Endodermal cell (in vitro differentiated cells): ENCODE data around the gene CCDC69. TPM values are rescaled to one million over a fixed set of nuclear protein-coding genes. Genes with fewer than 3 reads are reported as not detected.

Source experiments
- DNase-seq: peaks from one replicate; pipeline ENCODE4 v3.0.0-alpha.2; 2017
- H3K27ac ChIP-seq: 2 replicates; pipeline ENCODE4 v1.5.1; 2013; ENCODE audit warnings: mild to moderate bottlenecking, low read depth, low read length, moderate library complexity
- H3K27me3 ChIP-seq: 2 replicates; pipeline ENCODE4 v1.6.1; 2013; ENCODE audit warnings: mild to moderate bottlenecking, low read length, moderate library complexity; ENCODE audit not compliant: insufficient read depth, control insufficient read depth, poor library complexity, severe bottlenecking
- H3K36me3 ChIP-seq: 2 replicates; pipeline ENCODE4 v1.7.0; 2013; ENCODE audit warnings: mild to moderate bottlenecking, low read length, moderate library complexity; ENCODE audit not compliant: control insufficient read depth, insufficient read depth
- H3K4me1 ChIP-seq: one replicate; pipeline ENCODE4 v1.7.0; 2013; ENCODE audit warnings: low read length; ENCODE audit not compliant: control insufficient read depth, insufficient read depth
- H3K4me3 ChIP-seq: 2 replicates; pipeline ENCODE4 v1.5.1; 2013; ENCODE audit warnings: mild to moderate bottlenecking, low read length, moderate library complexity
- H3K9ac ChIP-seq: 2 replicates; pipeline ENCODE4 v1.6.1; 2013; ENCODE audit warnings: mild to moderate bottlenecking, low read length, moderate library complexity; ENCODE audit not compliant: poor library complexity, severe bottlenecking; ENCODE audit errors: extremely low read depth
- H3K9me3 ChIP-seq: 2 replicates; pipeline ENCODE4 v1.6.1; 2013; ENCODE audit warnings: mild to moderate bottlenecking, low read length, moderate library complexity; ENCODE audit not compliant: control insufficient read depth
- H3K27ac Mint-ChIP-seq: 2 replicates; pipeline ENCODE4 v1.8.0; 2020; ENCODE audit warnings: mixed read lengths
- H3K27me3 Mint-ChIP-seq: 2 replicates; pipeline ENCODE4 v1.8.0; 2021; ENCODE audit warnings: mild to moderate bottlenecking, mixed read lengths; ENCODE audit not compliant: insufficient read depth
- H3K36me3 Mint-ChIP-seq: 2 replicates; pipeline ENCODE4 v1.8.0; 2020; ENCODE audit warnings: low read depth, mixed read lengths
- H3K4me1 Mint-ChIP-seq: 2 replicates; pipeline ENCODE4 v1.8.0; 2020; ENCODE audit warnings: mixed read lengths
- H3K4me3 Mint-ChIP-seq: 2 replicates; pipeline ENCODE4 v1.8.0; 2020; ENCODE audit warnings: mild to moderate bottlenecking, moderate library complexity, mixed read lengths
- H3K9me3 Mint-ChIP-seq: 2 replicates; pipeline ENCODE4 v1.8.0; 2020; ENCODE audit warnings: mild to moderate bottlenecking, mixed read lengths
- WGBS, 2 experiments: methylation state at CpG; one replicate each; pipeline versions ENCODE4 v1.1.5 to v1.1.7; 2013; ENCODE audit warnings: missing lambda C conversion rate in 2 of 2, mixed read lengths in 1 of 2; ENCODE audit not compliant: insufficient coverage in 1 of 2, insufficient read length in 1 of 2; 5-methylcytosine and 5-hydroxymethylcytosine counted together
- total RNA-seq, 2 donors: library from RNA; stranded (reverse); fragmentation: NEBNext Ultra II Directional in 1 of 2; extraction: Animal tissue kit (Norgen Biotek cat#: 25700) in 1 of 2; gene quantifications; 2 replicates in 1 of 2; 3 replicates in 1 of 2; pipeline ENCODE4 v1.2.1, GENCODE V29; 2021
- TF ChIP-seq, protein P1 (sequence below): fragments of 200-600 bp; sonication (generic); conservative IDR thresholded peaks from 2 replicates; pipeline ENCODE4 v1.5.0; 2021; ENCODE audit warnings: antibody characterized with exemption, mild to moderate bottlenecking

CCDC69 gene
- total RNA-seq, 2 donors from 2014 or later = 4.4 to 6.4 TPM

GRCh38 chr5:151254556-151254955, 30.7 kb upstream of the CCDC69 start:
- Mint-ChIP-seq H3K36me3 (peaks cover 4% of the 10 kb centered on the region), H3K27me3 (no peaks in the 10 kb centered on the region), H3K4me1 (peaks cover 47% of the 10 kb centered on the region), H3K27ac (no peak overlapping the region), H3K9me3 (no peaks in the 10 kb centered on the region), H3K4me3 (peak overlapping the region; percentile 87)
- Histone ChIP-seq H3K27ac (no peak overlapping the region), H3K9ac (no peak overlapping the region), H3K36me3 (no peaks in the 10 kb centered on the region), H3K27me3 (no peaks in the 10 kb centered on the region), H3K9me3 (no peaks in the 10 kb centered on the region), H3K4me1 (no peaks in the 10 kb centered on the region), H3K4me3 (peak overlapping the region; percentile 98)
- 92% methylated on average over 1 of the region's 1 CpG; no CpG with 5 or more reads in 1 of the 2 experiments for WGBS, 2 experiments
- TF ChIP-seq, protein P1, sequence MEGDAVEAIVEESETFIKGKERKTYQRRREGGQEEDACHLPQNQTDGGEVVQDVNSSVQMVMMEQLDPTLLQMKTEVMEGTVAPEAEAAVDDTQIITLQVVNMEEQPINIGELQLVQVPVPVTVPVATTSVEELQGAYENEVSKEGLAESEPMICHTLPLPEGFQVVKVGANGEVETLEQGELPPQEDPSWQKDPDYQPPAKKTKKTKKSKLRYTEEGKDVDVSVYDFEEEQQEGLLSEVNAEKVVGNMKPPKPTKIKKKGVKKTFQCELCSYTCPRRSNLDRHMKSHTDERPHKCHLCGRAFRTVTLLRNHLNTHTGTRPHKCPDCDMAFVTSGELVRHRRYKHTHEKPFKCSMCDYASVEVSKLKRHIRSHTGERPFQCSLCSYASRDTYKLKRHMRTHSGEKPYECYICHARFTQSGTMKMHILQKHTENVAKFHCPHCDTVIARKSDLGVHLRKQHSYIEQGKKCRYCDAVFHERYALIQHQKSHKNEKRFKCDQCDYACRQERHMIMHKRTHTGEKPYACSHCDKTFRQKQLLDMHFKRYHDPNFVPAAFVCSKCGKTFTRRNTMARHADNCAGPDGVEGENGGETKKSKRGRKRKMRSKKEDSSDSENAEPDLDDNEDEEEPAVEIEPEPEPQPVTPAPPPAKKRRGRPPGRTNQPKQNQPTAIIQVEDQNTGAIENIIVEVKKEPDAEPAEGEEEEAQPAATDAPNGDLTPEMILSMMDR = no peak
- DNase-seq = no peak

DNA sequence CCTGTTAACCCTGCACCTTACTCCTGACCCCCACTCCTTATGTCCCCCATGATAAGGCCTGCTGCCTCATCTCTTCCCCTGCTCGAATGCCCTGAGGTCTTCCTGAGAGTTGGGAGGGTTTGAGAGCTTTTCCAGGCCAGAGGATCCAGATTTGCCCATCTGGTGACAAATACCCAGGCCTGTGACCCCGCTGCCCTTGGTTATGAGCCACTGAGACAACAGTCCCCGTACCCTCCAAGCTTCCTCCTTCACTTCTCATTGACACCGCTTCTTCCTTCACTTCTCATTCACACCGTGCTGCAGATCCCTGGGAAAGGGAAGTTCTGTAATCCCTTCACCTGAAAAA, 29.7 kb upstream of the CCDC69 start:
- peak; percentile 56 for DNase-seq
- Histone ChIP-seq H3K9me3 (no peaks in the 10 kb centered on the region), H3K9ac (peak overlapping the region; percentile 70), H3K36me3 (no peaks in the 10 kb centered on the region), H3K27ac (no peak overlapping the region), H3K27me3 (no peaks in the 10 kb centered on the region), H3K4me3 (peak overlapping the region; percentile 98), H3K4me1 (no peaks in the 10 kb centered on the region)
- WGBS, 2 experiments = 32 to 38% methylated on average over 5 of the region's 5 CpGs
- peak overlapping the region; percentile 84 for H3K27ac Mint-ChIP-seq
- no peaks in the 10 kb centered on the region for H3K9me3 Mint-ChIP-seq
- H3K4me1 Mint-ChIP-seq = peaks cover 37% of the 10 kb centered on the region
- no peaks in the 10 kb centered on the region for H3K27me3 Mint-ChIP-seq
- peak overlapping the region; percentile 87 for H3K4me3 Mint-ChIP-seq
- TF ChIP-seq, protein P1 = no peak
- no peaks in the 10 kb centered on the region for H3K36me3 Mint-ChIP-seq

DNA sequence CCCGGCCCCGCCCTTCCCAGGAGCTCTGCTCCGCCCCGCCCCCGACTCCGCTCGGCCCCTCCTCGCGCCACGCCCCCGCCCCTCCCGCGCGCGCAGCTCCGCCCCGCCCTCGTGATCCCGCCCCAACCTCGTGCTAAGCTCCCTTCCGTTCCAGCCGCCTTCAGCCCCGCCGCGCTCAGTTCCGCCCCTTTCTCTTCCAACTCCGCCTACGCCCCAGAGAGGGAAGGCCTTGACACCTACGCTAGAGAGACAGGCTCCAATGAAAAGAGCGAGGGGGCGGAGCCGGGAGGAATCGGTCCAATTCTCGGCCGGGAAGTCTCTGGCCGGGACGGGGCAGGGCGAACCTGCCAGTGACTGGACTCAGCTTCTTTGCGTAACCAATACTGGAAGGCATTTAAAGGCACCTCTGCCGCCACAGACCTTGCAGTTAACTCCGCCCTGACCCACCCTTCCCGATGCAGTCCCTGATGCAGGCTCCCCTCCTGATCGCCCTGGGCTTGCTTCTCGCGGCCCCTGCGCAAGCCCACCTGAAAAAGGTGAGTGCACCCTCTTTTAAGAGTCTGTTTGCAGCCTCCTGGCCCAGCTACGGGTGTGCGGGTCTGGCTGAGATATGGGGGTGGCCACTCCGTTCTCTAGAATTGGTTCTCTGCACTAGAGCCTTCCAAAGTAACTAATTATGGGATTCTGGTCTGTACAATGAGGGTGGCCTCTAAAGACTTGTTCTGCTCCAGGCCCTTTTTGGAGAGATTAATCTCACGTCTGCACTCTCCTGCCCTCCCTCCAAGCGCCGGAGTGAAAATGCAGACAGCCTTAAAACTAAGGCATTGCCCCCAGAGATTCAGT, 29.1 kb upstream of the CCDC69 start, which contains the start of gene GM2A:
TSS of gene GM2A (plus strand) at position 424 of the 843 bp plus-strand sequence. CDS start at position 456, 32 bp downstream.
- H3K4me1 Mint-ChIP-seq = peaks cover 31% of the 10 kb centered on the region
- H3K36me3 ChIP-seq = no peaks in the 10 kb centered on the region

More for the DNA sequence above, 29.1 kb upstream of the CCDC69 start, which contains the start of gene GM2A:
- TF ChIP-seq, protein P1 = no peak
- Mint-ChIP-seq H3K36me3 (no peaks in the 10 kb centered on the region), H3K27me3 (no peaks in the 10 kb centered on the region), H3K9me3 (no peaks in the 10 kb centered on the region), H3K4me3 (peak within 1 kb of the TSS; percentile 87), H3K27ac (peak within 1 kb of the TSS; percentile 88)
- H3K4me3 ChIP-seq = peak within 1 kb of the TSS; percentile 98
- no peak within 1 kb of the TSS for H3K27ac ChIP-seq
- WGBS, 2 experiments = 1% methylated on average over 15 to 52 of the region's 52 CpGs
- no peaks in the 10 kb centered on the region for H3K4me1 ChIP-seq
- H3K27me3 ChIP-seq = no peaks in the 10 kb centered on the region
- peak; percentile 100 for DNase-seq
- H3K9me3 ChIP-seq = no peaks in the 10 kb centered on the region
- H3K9ac ChIP-seq = peak within 1 kb of the TSS; percentile 70
